GM12873 (cell line): ENCODE measurements around the gene NAA20.

Source experiments
- CTCF ChIP-seq: IDR thresholded peaks from 2 replicates; pipeline ENCODE4 v1.5.1; 2012; ENCODE audit warnings: low read depth, mild to moderate bottlenecking, moderate library complexity, low read length, control low read depth; ENCODE audit not compliant: insufficient read depth; ENCODE audit errors: missing control alignments

The NAA20 gene

GRCh38 chr20:20000211-20000968 is 16.8 kb upstream of the NAA20 start:
- no peak for TF ChIP-seq CTCF

- TF ChIP-seq CTCF, result no peak
These were observed 14.8 kb upstream of the NAA20 start for GRCh38 chr20:20002101-20002998.

- no peak for TF ChIP-seq CTCF
These were observed 13.9 kb upstream of the NAA20 start for GRCh38 chr20:20003031-20003954.

GRCh38 chr20:20005342-20005741 is 11.8 kb upstream of the NAA20 start:
- TF ChIP-seq CTCF, result no peak

GRCh38 chr20:20009784-20010253 is 7.3 kb upstream of the NAA20 start:
- no peak for TF ChIP-seq CTCF

- TF ChIP-seq CTCF, result no peak
These were observed 6.3 kb upstream of the NAA20 start for GRCh38 chr20:20010639-20011500.
